HEK293T (cell line): ENCODE data around the gene PC.

Experiments
- ARNT ChIP-seq: fragments of 450-650 bp; IDR thresholded peaks from 2 replicates; pipeline ENCODE4 v1.6.1; 2017; ENCODE audit warnings: mild to moderate bottlenecking
- BHLHE40 ChIP-seq: fragments of 450-650 bp; IDR thresholded peaks from 2 replicates; pipeline ENCODE4 v1.6.1; 2016; ENCODE audit warnings: mild to moderate bottlenecking, moderate library complexity, borderline replicate concordance
- ELF4 ChIP-seq: fragments of 450-650 bp; IDR thresholded peaks from 2 replicates; pipeline ENCODE4 v1.6.1; 2017; ENCODE audit warnings: antibody characterized with exemption
- FOXA1 ChIP-seq: fragments of 450-650 bp; IDR thresholded peaks from 2 replicates; pipeline ENCODE4 v1.6.1; 2016; ENCODE audit warnings: mild to moderate bottlenecking
- FOXK2 ChIP-seq: fragments of 450-650 bp; IDR thresholded peaks from 2 replicates; pipeline ENCODE4 v1.6.1; 2016; ENCODE audit warnings: mild to moderate bottlenecking
- FOXM1 ChIP-seq: fragments of 450-650 bp; IDR thresholded peaks from 2 replicates; pipeline ENCODE4 v1.6.1; 2017; ENCODE audit warnings: mild to moderate bottlenecking, borderline replicate concordance
- HDGF ChIP-seq: fragments of 450-650 bp; IDR thresholded peaks from 2 replicates; pipeline ENCODE4 v1.6.1; 2017; ENCODE audit warnings: antibody characterized with exemption, borderline replicate concordance
- L3MBTL2 ChIP-seq: fragments of 450-650 bp; conservative IDR thresholded peaks from 2 replicates; pipeline ENCODE4 v1.6.1; 2016; ENCODE audit warnings: mild to moderate bottlenecking
- LEF1 ChIP-seq: fragments of 450-650 bp; IDR thresholded peaks from 2 replicates; pipeline ENCODE4 v1.6.1; 2017; ENCODE audit warnings: mild to moderate bottlenecking, borderline replicate concordance
- SP1 ChIP-seq: fragments of 450-650 bp; IDR thresholded peaks from 2 replicates; pipeline ENCODE4 v1.6.1; 2017
- SUZ12 ChIP-seq: fragments of 450-650 bp; IDR thresholded peaks from 2 replicates; pipeline ENCODE4 v1.6.1; 2016; ENCODE audit warnings: mild to moderate bottlenecking
- TARDBP ChIP-seq: fragments of 450-650 bp; IDR thresholded peaks from 2 replicates; pipeline ENCODE4 v1.6.1; 2016
- ZNF384 ChIP-seq: fragments of 450-650 bp; IDR thresholded peaks from 2 replicates; pipeline ENCODE4 v1.6.1; 2016
- TF ChIP-seq, protein P1 (sequence below): fragments of 450-650 bp; IDR thresholded peaks from 2 replicates; pipeline ENCODE4 v1.6.1; 2016

GRCh38 chr11:66815646-66816045, 142.5 kb downstream of the PC start:
- TF ChIP-seq TARDBP (no peak), HDGF (no peak), SUZ12 (no peak), ZNF384 (no peak), FOXM1 (no peak), L3MBTL2 (no peak), SP1 (no peak), FOXK2 (no peak), ARNT (no peak), ELF4 (no peak), BHLHE40 (no peak), FOXA1 (no peak), LEF1 (no peak)
- TF ChIP-seq, protein P1, sequence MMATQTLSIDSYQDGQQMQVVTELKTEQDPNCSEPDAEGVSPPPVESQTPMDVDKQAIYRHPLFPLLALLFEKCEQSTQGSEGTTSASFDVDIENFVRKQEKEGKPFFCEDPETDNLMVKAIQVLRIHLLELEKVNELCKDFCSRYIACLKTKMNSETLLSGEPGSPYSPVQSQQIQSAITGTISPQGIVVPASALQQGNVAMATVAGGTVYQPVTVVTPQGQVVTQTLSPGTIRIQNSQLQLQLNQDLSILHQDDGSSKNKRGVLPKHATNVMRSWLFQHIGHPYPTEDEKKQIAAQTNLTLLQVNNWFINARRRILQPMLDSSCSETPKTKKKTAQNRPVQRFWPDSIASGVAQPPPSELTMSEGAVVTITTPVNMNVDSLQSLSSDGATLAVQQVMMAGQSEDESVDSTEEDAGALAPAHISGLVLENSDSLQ, result no peak
